Liver (tissue), 9 donors: ENCODE results near the gene CERKL. TPM values are rescaled to one million over a fixed set of nuclear protein-coding genes. Genes with fewer than 3 reads are reported as not detected.

Source experiments
- DNase-seq: peaks from one replicate; pipeline ENCODE4 v3.0.0-alpha.2; 2017; ENCODE audit warnings: low spot score
- H3K27ac ChIP-seq, 2 donors: one replicate each; pipeline ENCODE4 v1.7.0; 2013; ENCODE audit warnings: inconsistent platforms in 2 of 2, low read length in 2 of 2, control low read depth in 1 of 2, low read depth in 1 of 2, mild to moderate bottlenecking in 1 of 2
- H3K27me3 ChIP-seq, 4 donors: one replicate each; pipeline versions ENCODE4 v1.6.1 to v1.7.0; 2013; ENCODE audit warnings: low read length in 3 of 4, inconsistent platforms in 1 of 4, mild to moderate bottlenecking in 1 of 4, moderate library complexity in 1 of 4; ENCODE audit not compliant: control insufficient read depth in 4 of 4, insufficient read depth in 4 of 4
- H3K36me3 ChIP-seq, 4 donors: one replicate each; pipeline versions ENCODE4 v1.6.1 to v1.7.0; 2013; ENCODE audit warnings: low read length in 3 of 4, mild to moderate bottlenecking in 3 of 4, low read depth in 1 of 4, moderate library complexity in 1 of 4; ENCODE audit not compliant: control insufficient read depth in 4 of 4, insufficient read depth in 3 of 4
- H3K4me1 ChIP-seq, 4 donors: one replicate each; pipeline versions ENCODE4 v1.6.1 to v1.7.0; 2013; ENCODE audit warnings: low read length in 3 of 4, mild to moderate bottlenecking in 3 of 4, moderate library complexity in 1 of 4; ENCODE audit not compliant: control insufficient read depth in 4 of 4, insufficient read depth in 4 of 4
- H3K4me3 ChIP-seq, 3 donors: one replicate each; pipeline versions ENCODE4 v1.6.1 to v1.7.0; 2013; ENCODE audit warnings: low read length in 3 of 3, control low read depth in 1 of 3, low read depth in 1 of 3, mild to moderate bottlenecking in 1 of 3
- H3K9ac ChIP-seq, 2 donors: one replicate each; pipeline ENCODE4 v1.7.0; 2013; ENCODE audit warnings: low read length in 2 of 2, mild to moderate bottlenecking in 2 of 2, moderate library complexity in 2 of 2, control low read depth in 1 of 2, low read depth in 1 of 2
- H3K9me3 ChIP-seq, 4 donors: one replicate each; pipeline versions ENCODE4 v1.6.1 to v1.7.0; 2013; ENCODE audit warnings: low read length in 3 of 4; ENCODE audit not compliant: control insufficient read depth in 4 of 4
- FOXA1 ChIP-seq: IDR thresholded peaks from 2 replicates; pipeline ENCODE4 v1.6.1; 2016; ENCODE audit warnings: antibody characterized with exemption
- FOXA2 ChIP-seq: IDR thresholded peaks from 2 replicates; pipeline ENCODE4 v1.6.1; 2016; ENCODE audit warnings: antibody characterized with exemption
- GABPA ChIP-seq, 2 donors: IDR thresholded peaks in 1 of 2; conservative IDR thresholded peaks in 1 of 2; 2 replicates each; pipeline ENCODE4 v1.6.1; 2016; ENCODE audit warnings: antibody characterized with exemption in 2 of 2, mild to moderate bottlenecking in 1 of 2, moderate library complexity in 1 of 2
- HNF4G ChIP-seq: IDR thresholded peaks from 2 replicates; pipeline ENCODE4 v1.6.1; 2016; ENCODE audit warnings: antibody characterized with exemption
- JUND ChIP-seq, 2 donors: IDR thresholded peaks; 2 replicates each; pipeline ENCODE4 v1.6.1; 2016; ENCODE audit warnings: antibody characterized with exemption in 2 of 2
- NR2F2 ChIP-seq: IDR thresholded peaks from 2 replicates; pipeline ENCODE4 v1.6.1; 2016; ENCODE audit warnings: antibody characterized with exemption
- RAD21 ChIP-seq, 2 donors: IDR thresholded peaks; 2 replicates each; pipeline ENCODE4 v1.6.1; 2016; ENCODE audit warnings: antibody characterized with exemption in 2 of 2, mild to moderate bottlenecking in 2 of 2
- RXRA ChIP-seq, 2 donors: IDR thresholded peaks; 2 replicates each; pipeline ENCODE4 v1.6.1; 2017 to 2018; ENCODE audit warnings: antibody characterized with exemption in 2 of 2, mild to moderate bottlenecking in 1 of 2
- SP1 ChIP-seq: IDR thresholded peaks from 2 replicates; pipeline ENCODE4 v1.6.1; 2018; ENCODE audit warnings: antibody characterized with exemption, mild to moderate bottlenecking
- TAF1 ChIP-seq: conservative IDR thresholded peaks from 2 replicates; pipeline ENCODE4 v1.6.1; 2016; ENCODE audit warnings: antibody characterized with exemption, mild to moderate bottlenecking
- YY1 ChIP-seq: IDR thresholded peaks from 2 replicates; pipeline ENCODE4 v1.6.1; 2016; ENCODE audit warnings: antibody characterized with exemption, mild to moderate bottlenecking
- WGBS: extraction: QIAGEN DNeasy Blood & Tissue Kit; methylation state at CpG from one replicate; pipeline ENCODE4 v1.1.7; 2013; 5-methylcytosine and 5-hydroxymethylcytosine counted together
- polyA plus RNA-seq, 2 donors: library from polyadenylated mRNA; stranded (reverse) in 1 of 2; unstranded in 1 of 2; fragments of 200-250 nt in 1 of 2; fragments of >200 nt in 1 of 2; fragmentation: Nextera tagmentation in 1 of 2; extraction: Ambion mirVana in 1 of 2; gene quantifications; one replicate each; pipeline versions ENCODE4 v1.2.1 to v1.2.3, GENCODE V29; 2013 to 2015
- total RNA-seq, 2 donors: library from RNA; depleted of rRNA; stranded (reverse); fragments of >200 nt; gene quantifications; one replicate each; pipeline ENCODE4 v1.2.3, GENCODE V29; 2014
- TF ChIP-seq, protein P1 (sequence below): IDR thresholded peaks from 2 replicates; pipeline ENCODE4 v1.6.1; 2016; ENCODE audit warnings: antibody characterized with exemption
- TF ChIP-seq, protein P2 (sequence below): IDR thresholded peaks from 2 replicates; pipeline ENCODE4 v1.6.1; 2016; ENCODE audit warnings: antibody characterized with exemption
- TF ChIP-seq, protein P3 (sequence below): IDR thresholded peaks from 2 replicates; pipeline ENCODE4 v1.6.1; 2016; ENCODE audit warnings: antibody characterized with exemption
- donor health status: healthy.
- donor health status: healthy.
- donor health status: healthy.
- donor health status: healthy.
- donor health status: healthy.

The CERKL gene
- total and polyA plus RNA-seq, 4 donors, result 0.50 to 0.79 TPM; not detected in 2

DNA sequence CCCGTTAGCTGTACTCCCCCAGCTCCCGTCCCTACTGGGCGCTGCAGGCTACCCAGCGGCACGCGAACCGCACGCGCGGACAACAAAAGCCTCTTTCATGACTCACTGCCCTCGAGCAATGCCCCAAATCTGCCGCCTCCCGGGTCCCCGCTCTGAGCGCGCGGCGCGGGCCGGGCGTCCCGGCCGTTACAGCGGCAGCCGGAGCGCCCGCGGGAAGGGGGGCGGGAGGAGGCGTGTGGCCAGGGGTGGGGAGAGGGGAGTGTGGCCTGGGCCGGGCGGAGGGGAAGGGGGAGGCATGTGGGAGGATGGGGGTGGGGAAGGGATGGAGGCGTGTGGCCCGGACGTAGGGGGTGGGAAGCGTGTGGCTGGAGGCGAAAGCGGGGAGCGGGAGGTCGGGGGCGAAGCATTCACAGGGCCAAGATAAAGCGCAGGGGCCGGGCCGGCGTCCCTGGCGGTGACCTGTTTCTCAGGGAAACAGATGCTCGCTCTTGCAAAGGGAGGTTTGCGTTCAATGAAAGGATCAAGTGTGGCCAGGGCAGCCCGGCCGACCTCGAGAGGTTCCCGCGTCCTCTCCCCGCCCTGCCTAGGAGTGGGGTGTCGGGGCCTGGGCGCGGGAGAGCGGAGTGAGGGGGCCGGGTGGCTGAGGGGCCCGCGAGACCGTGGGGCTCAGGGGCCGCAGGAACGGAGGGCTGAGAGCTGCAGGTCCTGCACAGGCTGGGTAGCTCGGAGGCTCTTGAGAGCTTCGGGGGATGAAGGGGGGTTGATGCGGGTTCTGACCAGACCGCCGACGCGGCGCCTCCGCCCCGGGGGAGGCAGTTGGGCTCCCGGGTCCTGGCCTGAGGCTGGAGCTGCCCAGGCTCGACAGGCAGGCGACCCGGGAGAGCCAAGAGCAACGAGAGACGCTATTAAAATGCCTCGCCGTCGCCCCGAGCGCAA is 26.9 kb upstream of the CERKL start:
- Histone ChIP-seq H3K27ac (no peak overlapping the region), H3K9ac (no peak overlapping the region), H3K36me3 (no peaks in the 10 kb centered on the region), H3K27me3 (peaks cover 7 to 33% (median 11%) of the 10 kb centered on the region in 4 donors), H3K9me3 (peaks cover 0 to 5% (median 0%) of the 10 kb centered on the region in 4 donors), H3K4me3 (no peak overlapping the region), H3K4me1 (peaks cover 3 to 15% (median 6%) of the 10 kb centered on the region in 4 donors)
- 3% methylated on average over 85 of the region's 85 CpGs for WGBS
- TF ChIP-seq, protein P1, sequence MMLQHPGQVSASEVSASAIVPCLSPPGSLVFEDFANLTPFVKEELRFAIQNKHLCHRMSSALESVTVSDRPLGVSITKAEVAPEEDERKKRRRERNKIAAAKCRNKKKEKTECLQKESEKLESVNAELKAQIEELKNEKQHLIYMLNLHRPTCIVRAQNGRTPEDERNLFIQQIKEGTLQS, result no peak
- TF ChIP-seq FOXA2 (no peak), YY1 (no peak), JUND (IDR thresholded peaks at IDR 0.05) (no peak), GABPA (IDR thresholded peaks at IDR 0.05 in 1 of 2, conservative IDR thresholded peaks at IDR 0.05 in 1 of 2) (no peak), FOXA1 (no peak), NR2F2 (no peak), RAD21 (IDR thresholded peaks at IDR 0.05) (no peak), SP1 (no peak), RXRA (IDR thresholded peaks at IDR 0.05) (no peak), TAF1 (no peak), HNF4G (no peak)
- TF ChIP-seq, protein P2, sequence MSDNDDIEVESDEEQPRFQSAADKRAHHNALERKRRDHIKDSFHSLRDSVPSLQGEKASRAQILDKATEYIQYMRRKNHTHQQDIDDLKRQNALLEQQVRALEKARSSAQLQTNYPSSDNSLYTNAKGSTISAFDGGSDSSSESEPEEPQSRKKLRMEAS, result no peak
- no peak for DNase-seq

DNA sequence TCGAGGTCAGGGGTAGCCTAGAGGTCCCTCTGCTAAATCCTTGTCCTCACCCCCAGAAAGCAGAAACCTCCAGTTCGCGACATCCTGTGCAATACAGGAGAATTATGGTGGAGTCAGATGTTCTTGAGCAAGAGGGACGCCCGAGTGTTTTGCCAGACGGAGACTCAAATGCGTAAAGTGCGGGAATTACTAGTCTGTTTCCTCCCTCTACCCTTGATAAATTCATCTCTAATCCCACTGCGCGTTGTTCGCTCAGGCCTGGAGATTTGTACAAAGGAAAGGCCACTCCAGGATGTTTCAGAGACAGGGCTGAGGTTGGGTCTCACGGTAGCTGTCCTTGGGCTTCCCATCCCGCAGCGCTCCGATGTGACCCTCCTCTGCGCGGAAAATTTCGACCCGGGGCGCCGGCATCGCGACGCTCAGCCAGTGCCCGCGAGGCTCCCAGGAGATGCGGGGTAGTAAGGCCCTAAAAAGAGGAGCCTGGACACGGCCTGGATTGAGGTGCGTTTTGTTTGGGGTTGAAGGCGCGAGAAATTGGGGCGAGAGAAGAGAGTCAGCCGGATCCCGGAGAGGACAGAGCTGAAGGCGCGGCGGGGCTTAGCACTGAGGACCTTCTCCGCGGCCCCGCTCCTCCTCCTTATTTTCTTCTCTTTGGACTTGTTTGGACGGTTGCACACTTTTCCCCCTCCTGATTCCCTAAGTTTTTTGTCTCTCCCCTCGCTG is 26.1 kb upstream of the CERKL start:
- no peak for DNase-seq
- TF ChIP-seq RXRA (IDR thresholded peaks at IDR 0.05), result no peak
- TF ChIP-seq GABPA (IDR thresholded peaks at IDR 0.05 in 1 of 2, conservative IDR thresholded peaks at IDR 0.05 in 1 of 2), result no peak
- no peak for TF ChIP-seq TAF1
- TF ChIP-seq, protein P3, sequence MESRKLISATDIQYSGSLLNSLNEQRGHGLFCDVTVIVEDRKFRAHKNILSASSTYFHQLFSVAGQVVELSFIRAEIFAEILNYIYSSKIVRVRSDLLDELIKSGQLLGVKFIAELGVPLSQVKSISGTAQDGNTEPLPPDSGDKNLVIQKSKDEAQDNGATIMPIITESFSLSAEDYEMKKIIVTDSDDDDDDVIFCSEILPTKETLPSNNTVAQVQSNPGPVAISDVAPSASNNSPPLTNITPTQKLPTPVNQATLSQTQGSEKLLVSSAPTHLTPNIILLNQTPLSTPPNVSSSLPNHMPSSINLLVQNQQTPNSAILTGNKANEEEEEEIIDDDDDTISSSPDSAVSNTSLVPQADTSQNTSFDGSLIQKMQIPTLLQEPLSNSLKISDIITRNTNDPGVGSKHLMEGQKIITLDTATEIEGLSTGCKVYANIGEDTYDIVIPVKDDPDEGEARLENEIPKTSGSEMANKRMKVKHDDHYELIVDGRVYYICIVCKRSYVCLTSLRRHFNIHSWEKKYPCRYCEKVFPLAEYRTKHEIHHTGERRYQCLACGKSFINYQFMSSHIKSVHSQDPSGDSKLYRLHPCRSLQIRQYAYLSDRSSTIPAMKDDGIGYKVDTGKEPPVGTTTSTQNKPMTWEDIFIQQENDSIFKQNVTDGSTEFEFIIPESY, result no peak
- no peak for TF ChIP-seq HNF4G
- TF ChIP-seq, protein P2, result no peak
- Histone ChIP-seq H3K9ac (no peak overlapping the region), H3K9me3 (peaks cover 0 to 5% (median 2%) of the 10 kb centered on the region in 4 donors), H3K4me3 (no peak overlapping the region), H3K27ac (no peak overlapping the region), H3K27me3 (peaks cover 9 to 36% (median 12%) of the 10 kb centered on the region in 4 donors), H3K4me1 (peaks cover 3 to 15% (median 6%) of the 10 kb centered on the region in 4 donors), H3K36me3 (no peaks in the 10 kb centered on the region)
- WGBS, result 5% methylated on average over 42 of the region's 42 CpGs
